Measurements from ENCODE around the gene TPSG1. TPM values are rescaled to one million over a fixed set of nuclear protein-coding genes. Genes with fewer than 3 reads are reported as not detected.

TPSG1 gene
- total RNA-seq, 3 donors from 2014 or later (not counting 1 experiment from before 2014, with no cell fraction given) = 0.40 TPM; not detected in 2

DNA sequence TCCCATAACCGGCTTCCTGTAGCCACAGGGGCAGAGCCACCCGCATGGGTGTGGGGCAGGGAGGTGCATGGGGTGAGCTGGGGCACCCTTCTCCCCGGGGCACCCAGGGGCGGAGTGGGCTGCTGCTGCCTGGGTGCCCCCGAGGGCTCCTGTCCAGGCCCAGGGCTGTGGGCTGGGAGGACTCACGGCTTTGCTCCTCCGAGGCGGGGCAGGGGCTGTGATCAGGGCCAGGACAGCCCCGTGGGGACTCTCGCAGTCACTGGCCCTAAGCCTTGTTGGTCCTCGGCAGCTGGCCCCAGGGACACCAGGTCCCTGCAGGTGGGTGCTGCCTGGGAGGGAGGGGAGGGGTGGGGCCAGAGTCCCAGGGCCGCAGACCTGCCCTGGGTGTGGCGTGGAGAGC, 52.4 kb downstream of the TPSG1 start:
- no peaks in the 10 kb centered on the region for H3K27me3 Mint-ChIP-seq (ENCODE audit: low read depth in 2 of 2)
- WGBS (ENCODE audit: insufficient coverage) = 90% methylated on average over 13 of the region's 13 CpGs
- no peak for DNase-seq
- H3K27ac ChIP-seq (ENCODE audit: low read length) = no peak overlapping the region
- no peaks in the 10 kb centered on the region for H3K36me3 ChIP-seq (ENCODE audit: control insufficient read depth, insufficient read depth, low read length)
- H3K36me3 Mint-ChIP-seq = no peaks in the 10 kb centered on the region
- H3K27me3 ChIP-seq (ENCODE audit: control insufficient read depth, insufficient read depth, low read length) = no peaks in the 10 kb centered on the region
- H3K4me1 Mint-ChIP-seq = no peaks in the 10 kb centered on the region
- no peak overlapping the region for H3K4me3 ChIP-seq (ENCODE audit: low read length)
- H3K9me3 Mint-ChIP-seq = no peaks in the 10 kb centered on the region
- ATAC-seq = no peak
- H3K4me3 Mint-ChIP-seq = no peak overlapping the region
- H3K27ac Mint-ChIP-seq = no peak overlapping the region
- TF ChIP-seq CTCF (IDR thresholded peaks at IDR 0.05) = no peak
- no peaks in the 10 kb centered on the region for H3K4me1 ChIP-seq (ENCODE audit: control insufficient read depth, insufficient read depth, low read length)
- H3K9me3 ChIP-seq (ENCODE audit: control insufficient read depth, insufficient read depth, low read length) = no peaks in the 10 kb centered on the region
- intact Hi-C loops (cut with micrococcal nuclease) = no loop called here

DNA sequence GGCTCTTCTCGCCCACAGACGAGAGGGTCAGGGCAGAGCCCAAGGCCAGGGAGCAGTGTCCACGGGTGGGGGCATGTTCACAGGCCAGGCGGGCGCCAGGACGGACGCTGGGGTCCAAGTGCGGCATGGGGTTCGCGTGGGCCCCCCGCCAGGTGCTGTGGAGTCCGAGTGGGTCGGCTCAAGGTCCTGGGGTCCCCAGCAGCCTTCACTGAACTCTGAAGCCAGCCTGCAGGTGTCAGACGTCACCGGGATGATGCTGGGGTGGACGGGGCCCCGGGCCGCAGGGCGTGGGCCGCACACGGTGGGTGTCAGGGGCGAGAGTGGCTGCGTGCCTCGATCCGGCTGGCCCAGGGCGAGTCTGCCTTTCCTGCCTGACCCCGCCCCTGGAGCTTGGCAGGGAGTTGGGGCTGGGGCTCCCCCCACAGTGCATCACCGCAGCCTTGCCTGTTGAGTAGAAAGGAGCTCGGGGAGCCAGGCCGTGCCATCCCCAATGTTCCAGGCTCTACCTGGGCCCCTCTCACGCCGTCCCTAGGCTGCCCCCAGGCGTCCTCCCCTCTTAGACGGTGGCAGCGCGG, 53.1 kb downstream of the TPSG1 start:
- no peak overlapping the region for H3K27ac Mint-ChIP-seq
- WGBS (ENCODE audit: insufficient coverage) = 85% methylated on average over 36 of the region's 36 CpGs
- H3K9me3 Mint-ChIP-seq = no peaks in the 10 kb centered on the region
- H3K27ac ChIP-seq (ENCODE audit: low read length) = no peak overlapping the region
- DNase-seq = no peak
- no peaks in the 10 kb centered on the region for H3K27me3 ChIP-seq (ENCODE audit: control insufficient read depth, insufficient read depth, low read length)
- no peaks in the 10 kb centered on the region for H3K36me3 Mint-ChIP-seq
- no peaks in the 10 kb centered on the region for H3K9me3 ChIP-seq (ENCODE audit: control insufficient read depth, insufficient read depth, low read length)
- no peak overlapping the region for H3K4me3 Mint-ChIP-seq
- no peaks in the 10 kb centered on the region for H3K27me3 Mint-ChIP-seq (ENCODE audit: low read depth in 2 of 2)
- no peak for ATAC-seq
- no peak overlapping the region for H3K4me3 ChIP-seq (ENCODE audit: low read length)
- H3K4me1 ChIP-seq (ENCODE audit: control insufficient read depth, insufficient read depth, low read length) = no peaks in the 10 kb centered on the region
- intact Hi-C loops (cut with micrococcal nuclease) = no loop called here
- H3K36me3 ChIP-seq (ENCODE audit: control insufficient read depth, insufficient read depth, low read length) = no peaks in the 10 kb centered on the region
- no peak for TF ChIP-seq CTCF (IDR thresholded peaks at IDR 0.05)
- H3K4me1 Mint-ChIP-seq = no peaks in the 10 kb centered on the region

Other genes starting within 250 kb of the TPSG1 start
- gene SOX8, start 243.5 kb downstream of the TPSG1 start, total RNA-seq = not detected
- not detected for gene SSTR5, start 152.5 kb downstream of the TPSG1 start, total RNA-seq
- not detected for gene C1QTNF8, start 129.0 kb downstream of the TPSG1 start, total RNA-seq
- 1 to 10 TPM; 1.1 to 1.5 (median 1.3) TPM for gene CACNA1H, start 72.2 kb downstream of the TPSG1 start, total RNA-seq
- 10 to 100 TPM in 1 of 3 donors, not detected in 2; 12.6 TPM for gene TPSB2, start 4.9 kb upstream of the TPSG1 start, total RNA-seq
- 10 to 100 TPM in 1 of 3 donors, under 1 TPM in 1, not detected in 1; 0.82 to 13.4 TPM for gene TPSAB1, start 15.4 kb upstream of the TPSG1 start, total RNA-seq
- gene TPSD1, start 30.8 kb upstream of the TPSG1 start, total RNA-seq = 1 to 10 TPM in 1 of 3 donors, not detected in 2; 3.2 TPM
- gene UBE2I, start 84.4 kb upstream of the TPSG1 start, total RNA-seq = 100 to 1,000 TPM; 367 to 412 (median 383) TPM
- 10 to 100 TPM; 17.7 to 21.7 (median 19.9) TPM for gene BAIAP3, start 108.4 kb upstream of the TPSG1 start, total RNA-seq
- 10 to 100 TPM; 29.4 to 34.7 (median 29.7) TPM for gene TSR3, start 126.6 kb upstream of the TPSG1 start, total RNA-seq
- 10 to 100 TPM; 58.7 to 65.9 (median 62.0) TPM for gene GNPTG, start 126.7 kb upstream of the TPSG1 start, total RNA-seq
- gene UNKL, start 189.4 kb upstream of the TPSG1 start, total RNA-seq = 100 to 1,000 TPM; 114 to 130 (median 127) TPM
- 10 to 100 TPM; 10.9 to 13.6 (median 11.5) TPM for gene UQCC4, start 195.5 kb upstream of the TPSG1 start, total RNA-seq
- under 1 TPM; 0.68 to 0.96 (median 0.83) TPM for gene PERCC1, start 205.8 kb upstream of the TPSG1 start, total RNA-seq
- 1 to 10 TPM in 2 of 3 donors, under 1 TPM in 1; 0.88 to 1.8 (median 1.6) TPM for gene CCDC154, start 219.3 kb upstream of the TPSG1 start, total RNA-seq
- 100 to 1,000 TPM; 117 to 125 (median 118) TPM for gene CLCN7, start 249.8 kb upstream of the TPSG1 start, total RNA-seq

All from natural killer cell (primary cell).